CD4-positive, alpha-beta T cell (primary cell): Measurements from ENCODE around the gene BTBD9. TPM values are rescaled to one million over a fixed set of nuclear protein-coding genes. Genes with fewer than 3 reads are reported as not detected.

ENCODE experiments used
- ATAC-seq: fragments of 200-7000 bp; cut with Tn5 transposase; one replicate; pipeline ENCODE4 v1.10.0; 2022; ENCODE audit warnings: mild to moderate bottlenecking; ENCODE audit not compliant: poor library complexity
- CTCF ChIA-PET: fragments of 350-600 bp; sonication (Branson Sonifier 250); formaldehyde crosslinking; loops from one replicate; lab custom pipeline; 2021; ENCODE audit warnings: antibody characterized with exemption, inconsistent platforms; lab: Charles Lee
- POLR2A ChIA-PET: fragments of 350-600 bp; sonication (Branson Sonifier 250); formaldehyde crosslinking; loops from one replicate; lab custom pipeline; 2021; ENCODE audit warnings: antibody characterized with exemption, inconsistent platforms; lab: Charles Lee
- DNase-seq, 14 experiments: peaks; one replicate each; pipeline ENCODE4 v3.0.0-alpha.2; 2013 to 2020; ENCODE audit warnings: mixed read lengths in 2 of 14
- H3K27ac ChIP-seq, 2 donors: one replicate each; pipeline versions ENCODE4 v1.5.1 to v1.7.0; 2013; ENCODE audit warnings: low read length in 2 of 2, low read depth in 1 of 2, mild to moderate bottlenecking in 1 of 2
- H3K27me3 ChIP-seq, 2 experiments: 1 replicate in 1 of 2; 2 replicates in 1 of 2; pipeline versions ENCODE4 v1.6.1 to v1.7.0; 2013; ENCODE audit warnings: low read length in 2 of 2, control low read depth in 1 of 2, mild to moderate bottlenecking in 1 of 2, moderate library complexity in 1 of 2; ENCODE audit not compliant: insufficient read depth in 2 of 2, control insufficient read depth in 1 of 2
- H3K36me3 ChIP-seq: one replicate; pipeline ENCODE4 v1.6.1; 2013; ENCODE audit warnings: low read length, control low read depth; ENCODE audit not compliant: insufficient read depth
- H3K4me1 ChIP-seq: one replicate; pipeline ENCODE4 v1.6.1; 2013; ENCODE audit warnings: low read length, control low read depth; ENCODE audit not compliant: insufficient read depth
- H3K4me3 ChIP-seq: one replicate; pipeline ENCODE4 v1.5.1; 2013; ENCODE audit warnings: mild to moderate bottlenecking, low read length, moderate library complexity
- H3K9me3 ChIP-seq, 2 experiments: 1 replicate in 1 of 2; 2 replicates in 1 of 2; pipeline versions ENCODE4 v1.6.1 to v1.7.0; 2013; ENCODE audit warnings: low read length in 2 of 2, mild to moderate bottlenecking in 2 of 2, control low read depth in 1 of 2, moderate library complexity in 1 of 2; ENCODE audit not compliant: control insufficient read depth in 1 of 2, insufficient read depth in 1 of 2
- H3K27ac Mint-ChIP-seq: one replicate; pipeline ENCODE4 v1.8.0; 2020; ENCODE audit warnings: mixed read lengths
- H3K27me3 Mint-ChIP-seq: one replicate; pipeline ENCODE4 v1.8.0; 2021; ENCODE audit warnings: mixed read lengths
- H3K36me3 Mint-ChIP-seq: one replicate; pipeline ENCODE4 v1.8.0; 2021; ENCODE audit warnings: low read depth, mixed read lengths
- H3K4me1 Mint-ChIP-seq: one replicate; pipeline ENCODE4 v1.8.0; 2021; ENCODE audit warnings: low read depth, mixed read lengths
- H3K4me3 Mint-ChIP-seq: one replicate; pipeline ENCODE4 v1.8.0; 2020; ENCODE audit warnings: mild to moderate bottlenecking, mixed read lengths
- H3K9me3 Mint-ChIP-seq: one replicate; pipeline ENCODE4 v1.8.0; 2020; ENCODE audit warnings: mixed read lengths
- intact Hi-C, 2 experiments: fragments of 100-400 bp; cut with DNase I in 1 of 2; cut with micrococcal nuclease in 1 of 2; formaldehyde crosslinking; loops; one replicate each; pipeline versions ENCODE4 v1.15.1 to v1.9.0; 2023 to 2025; cut with DNase I, micrococcal nuclease
- total RNA-seq, 174 experiments: library from RNA in 2 of 174; stranded (reverse) in 2 of 174; gene quantifications; one replicate each; pipeline ENCODE4 v1.2.3 and lab custom pipeline; 2021 to 2026
- TF ChIP-seq, protein P1 (sequence below): fragments of 200-600 bp; IDR thresholded peaks from one replicate; pipeline ENCODE4 v1.8.0; 2022; ENCODE audit warnings: antibody characterized with exemption, mild to moderate bottlenecking

Gene BTBD9
- total RNA-seq, 2 experiments from 2014 or later: 58.7 to 59.3 TPM

GRCh38 chr6:38198219-38198618 lies 441.5 kb downstream of the BTBD9 start:
- ATAC-seq (no peak), DNase-seq (no peak)
- no peak overlapping the region for H3K4me3 ChIP-seq
- CTCF ChIA-PET: no interaction called here
- no peaks in the 10 kb centered on the region for H3K4me1 ChIP-seq
- Mint-ChIP-seq H3K9me3 (no peaks in the 10 kb centered on the region), H3K36me3 (peaks cover 5% of the 10 kb centered on the region), H3K27ac (no peak overlapping the region), H3K27me3 (no peaks in the 10 kb centered on the region), H3K4me1 (no peaks in the 10 kb centered on the region), H3K4me3 (no peak overlapping the region)
- H3K27me3 ChIP-seq: no peaks in the 10 kb centered on the region
- no peaks in the 10 kb centered on the region for H3K36me3 ChIP-seq
- intact Hi-C loops: no loop called here
- H3K9me3 ChIP-seq: peaks cover 0 to 3% of the 10 kb centered on the region in 2 experiments
- POLR2A ChIA-PET: no interaction called here
- H3K27ac ChIP-seq: no peak overlapping the region
- TF ChIP-seq, protein P1, sequence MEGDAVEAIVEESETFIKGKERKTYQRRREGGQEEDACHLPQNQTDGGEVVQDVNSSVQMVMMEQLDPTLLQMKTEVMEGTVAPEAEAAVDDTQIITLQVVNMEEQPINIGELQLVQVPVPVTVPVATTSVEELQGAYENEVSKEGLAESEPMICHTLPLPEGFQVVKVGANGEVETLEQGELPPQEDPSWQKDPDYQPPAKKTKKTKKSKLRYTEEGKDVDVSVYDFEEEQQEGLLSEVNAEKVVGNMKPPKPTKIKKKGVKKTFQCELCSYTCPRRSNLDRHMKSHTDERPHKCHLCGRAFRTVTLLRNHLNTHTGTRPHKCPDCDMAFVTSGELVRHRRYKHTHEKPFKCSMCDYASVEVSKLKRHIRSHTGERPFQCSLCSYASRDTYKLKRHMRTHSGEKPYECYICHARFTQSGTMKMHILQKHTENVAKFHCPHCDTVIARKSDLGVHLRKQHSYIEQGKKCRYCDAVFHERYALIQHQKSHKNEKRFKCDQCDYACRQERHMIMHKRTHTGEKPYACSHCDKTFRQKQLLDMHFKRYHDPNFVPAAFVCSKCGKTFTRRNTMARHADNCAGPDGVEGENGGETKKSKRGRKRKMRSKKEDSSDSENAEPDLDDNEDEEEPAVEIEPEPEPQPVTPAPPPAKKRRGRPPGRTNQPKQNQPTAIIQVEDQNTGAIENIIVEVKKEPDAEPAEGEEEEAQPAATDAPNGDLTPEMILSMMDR: no peak

GRCh38 chr6:38195113-38195635 lies 444.6 kb downstream of the BTBD9 start:
- no peaks in the 10 kb centered on the region for H3K4me1 ChIP-seq
- no peaks in the 10 kb centered on the region for H3K27me3 Mint-ChIP-seq
- H3K27me3 ChIP-seq: no peaks in the 10 kb centered on the region
- TF ChIP-seq, protein P1: no peak
- H3K27ac ChIP-seq: no peak overlapping the region
- intact Hi-C loops: no loop called here
- H3K9me3 Mint-ChIP-seq: no peaks in the 10 kb centered on the region
- peaks cover 0 to 3% of the 10 kb centered on the region in 2 experiments for H3K9me3 ChIP-seq
- POLR2A ChIA-PET: no interaction called here
- peaks cover 23% of the 10 kb centered on the region for H3K36me3 Mint-ChIP-seq
- no peak overlapping the region for H3K4me3 ChIP-seq
- CTCF ChIA-PET: no interaction called here
- no peaks in the 10 kb centered on the region for H3K36me3 ChIP-seq
- DNase-seq (no peak), ATAC-seq (no peak)
- no peaks in the 10 kb centered on the region for H3K4me1 Mint-ChIP-seq
- no peak overlapping the region for H3K4me3 Mint-ChIP-seq
- H3K27ac Mint-ChIP-seq: no peak overlapping the region

GRCh38 chr6:38194589-38194988 lies 445.1 kb downstream of the BTBD9 start:
- H3K4me3 ChIP-seq: no peak overlapping the region
- Mint-ChIP-seq H3K27ac (no peak overlapping the region), H3K36me3 (peaks cover 23% of the 10 kb centered on the region), H3K27me3 (no peaks in the 10 kb centered on the region), H3K9me3 (no peaks in the 10 kb centered on the region), H3K4me3 (no peak overlapping the region), H3K4me1 (no peaks in the 10 kb centered on the region)
- H3K27me3 ChIP-seq: no peaks in the 10 kb centered on the region
- DNase-seq (no peak), ATAC-seq (no peak)
- no peaks in the 10 kb centered on the region for H3K9me3 ChIP-seq
- ChIA-PET POLR2A (no interaction called here), CTCF (no interaction called here)
- no peaks in the 10 kb centered on the region for H3K36me3 ChIP-seq
- H3K27ac ChIP-seq: no peak overlapping the region
- intact Hi-C loops: no loop called here
- H3K4me1 ChIP-seq: no peaks in the 10 kb centered on the region
- TF ChIP-seq, protein P1: no peak
